Keratinocyte (primary cell): ENCODE data around the gene STX19. TPM values are rescaled to one million over a fixed set of nuclear protein-coding genes. Genes with fewer than 3 reads are reported as not detected.

ENCODE experiments used
- DNase-seq: peaks from one replicate; pipeline ENCODE4 v3.0.0-alpha.2; 2011; ENCODE audit warnings: low read depth, missing footprints, low spot score
- FAIRE-seq: peaks from 2 replicates; lab custom pipeline; 2011; peaks lifted over from hg19 to GRCh38; lab: Jason Lieb, UNC
- H2AFZ ChIP-seq: 2 replicates; pipeline ENCODE4 v1.6.0; 2012; ENCODE audit warnings: low read length, control low read depth, inconsistent platforms; ENCODE audit not compliant: control insufficient read depth
- H3K27ac ChIP-seq: 2 replicates; pipeline ENCODE4 v1.5.1; 2011; ENCODE audit warnings: low read length; ENCODE audit not compliant: control insufficient read depth, insufficient read depth
- H3K27me3 ChIP-seq: 3 replicates; pipeline ENCODE4 v1.6.0; 2011; ENCODE audit warnings: low read length; ENCODE audit not compliant: control insufficient read depth, insufficient read depth; ENCODE audit errors: extremely low read depth
- H3K36me3 ChIP-seq, 2 experiments: 2 replicates in 1 of 2; 3 replicates in 1 of 2; pipeline ENCODE4 v1.5.1; 2011; ENCODE audit warnings: low read length in 2 of 2, mild to moderate bottlenecking in 1 of 2; ENCODE audit not compliant: control insufficient read depth in 2 of 2, insufficient read depth in 2 of 2; ENCODE audit errors: extremely low read depth in 1 of 2
- H3K4me1 ChIP-seq: 3 replicates; pipeline ENCODE4 v1.5.1; 2011; ENCODE audit warnings: low read length; ENCODE audit not compliant: control insufficient read depth, insufficient read depth; ENCODE audit errors: extremely low read depth
- H3K4me2 ChIP-seq: 3 replicates; pipeline ENCODE4 v1.6.0; 2011; ENCODE audit warnings: low read depth, low read length; ENCODE audit not compliant: control insufficient read depth, insufficient read depth; ENCODE audit errors: extremely low read depth
- H3K4me3 ChIP-seq, 3 experiments: fragments of 200-600 bp in 1 of 3; sonication (generic) in 1 of 3; 2 replicates in 2 of 3; 3 replicates in 1 of 3; pipeline ENCODE4 v1.5.1; 2011 to 2016; ENCODE audit warnings: low read length in 3 of 3, mild to moderate bottlenecking in 3 of 3, control low read depth in 2 of 3, inconsistent platforms in 1 of 3, low read depth in 1 of 3, mixed read lengths in 1 of 3, mixed run types in 1 of 3, moderate library complexity in 1 of 3; ENCODE audit not compliant: control insufficient read depth in 2 of 3, insufficient read depth in 2 of 3; ENCODE audit errors: extremely low read depth in 1 of 3
- H3K79me2 ChIP-seq: 2 replicates; pipeline ENCODE4 v1.6.0; 2012; ENCODE audit warnings: low read length; ENCODE audit not compliant: control insufficient read depth, insufficient read depth
- H3K9ac ChIP-seq: 3 replicates; pipeline ENCODE4 v1.6.0; 2011; ENCODE audit warnings: low read length; ENCODE audit not compliant: control insufficient read depth, insufficient read depth; ENCODE audit errors: extremely low read depth
- H3K9me1 ChIP-seq: 3 replicates; pipeline ENCODE4 v1.6.0; 2011; ENCODE audit warnings: low read length; ENCODE audit not compliant: control insufficient read depth, insufficient read depth; ENCODE audit errors: extremely low read depth
- H3K9me3 ChIP-seq: 2 replicates; pipeline ENCODE4 v1.5.1; 2012; ENCODE audit warnings: low read depth, low read length; ENCODE audit not compliant: control insufficient read depth
- H4K20me1 ChIP-seq: 3 replicates; pipeline ENCODE4 v1.6.0; 2011; ENCODE audit warnings: low read length; ENCODE audit not compliant: control insufficient read depth, insufficient read depth; ENCODE audit errors: extremely low read depth
- EZH2 ChIP-seq: IDR thresholded peaks from one replicate; pipeline ENCODE4 v1.6.1; 2012; ENCODE audit warnings: inconsistent platforms, mild to moderate bottlenecking, low read length, moderate library complexity
- dilution Hi-C: fragments of 300-500 bp; cut with MboI; formaldehyde crosslinking; loops from one replicate; pipeline ENCODE4 v1.7.0; 2020; ENCODE audit warnings: low sequenced_read_pairs; ENCODE audit not compliant: extremely low pct_ligation_motif_present
- polyA plus RNA-seq, 5 experiments: library from polyadenylated mRNA; depleted of rRNA in 3 of 5; stranded (reverse) in 3 of 5; stranded (forward) in 1 of 5; unstranded in 1 of 5; fragments of >200 nt; gene quantifications; 1 replicate in 1 of 5; 2 replicates in 3 of 5; 3 replicates in 1 of 5; pipeline versions ENCODE4 v1.2.1 to v1.2.3, GENCODE V29; 2011 to 2012; ENCODE audit warnings: missing spikeins in 2 of 5, low read depth in 1 of 5, low replicate concordance in 1 of 5
- TF ChIP-seq, protein P1 (sequence below), 3 experiments: IDR thresholded peaks in 1 of 3; conservative IDR thresholded peaks in 1 of 3; optimal IDR thresholded peaks in 1 of 3; 2 replicates in 2 of 3; 3 replicates in 1 of 3; pipeline versions ENCODE3 to v1.5.1; 2011; ENCODE audit warnings: low read length in 3 of 3, mild to moderate bottlenecking in 3 of 3, moderate library complexity in 2 of 3, control low read depth in 1 of 3, inconsistent platforms in 1 of 3; ENCODE audit not compliant: insufficient read depth in 2 of 3; ENCODE audit errors: extremely low read depth in 1 of 3

The STX19 gene
- polyA plus RNA-seq, 1 donor (not counting 4 experiments of a cell fraction or from before 2014, with no cell fraction given): 0.30 TPM

DNA sequence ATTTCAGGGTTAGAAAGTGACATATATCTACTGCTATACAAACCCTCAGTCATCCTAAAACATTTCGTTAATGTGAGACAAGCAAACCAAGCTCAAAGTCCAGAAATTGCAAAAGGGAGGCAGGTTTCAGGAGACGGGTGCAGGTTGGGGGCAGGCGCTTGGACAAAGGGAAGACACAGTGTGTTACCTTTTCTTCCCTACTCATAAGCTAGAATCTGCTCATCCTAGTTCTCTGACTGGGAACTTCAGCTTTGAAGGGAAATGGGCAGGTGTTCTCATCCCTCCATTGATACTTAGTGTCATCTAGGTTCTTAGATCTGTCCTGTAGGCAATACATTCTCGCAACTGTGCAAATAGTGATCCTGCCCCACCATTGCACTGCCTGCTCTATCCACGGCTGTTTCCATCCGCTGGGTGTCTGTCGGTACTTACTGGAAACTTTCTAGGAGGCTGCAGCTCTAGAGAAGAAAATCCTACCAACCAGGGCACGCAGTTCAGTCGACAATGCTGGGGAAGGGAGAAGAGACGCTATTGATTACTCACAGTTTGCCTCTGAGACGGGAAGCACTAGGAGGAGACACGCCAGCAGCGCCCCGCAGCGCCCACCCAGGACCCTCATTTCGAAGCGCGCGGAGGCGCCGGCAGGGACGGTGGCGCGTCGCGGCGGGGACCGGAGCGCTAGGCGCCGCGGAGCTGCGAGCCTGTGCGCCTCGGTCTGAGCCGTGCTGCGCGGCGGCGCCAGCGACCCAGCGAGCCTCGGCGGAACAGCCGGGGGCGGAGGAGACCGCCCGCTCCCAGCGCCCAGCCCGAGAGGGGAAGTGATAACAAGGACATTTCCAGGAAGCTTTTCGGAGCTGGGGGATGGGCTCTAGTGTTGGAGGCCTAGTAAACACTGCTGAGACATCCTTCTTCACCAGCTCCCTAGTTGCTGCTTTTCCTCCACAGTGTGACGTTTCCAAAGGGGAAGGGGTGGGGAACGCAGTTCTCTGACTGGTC lies 55.0 kb downstream of the STX19 start, which contains the start of gene PROS1:
PROS1 (minus strand) TSS at position 766 of the 996 bp plus-strand sequence; CDS start at position 619, 147 bp downstream.
- FAIRE-seq: peak; percentile 63
- Histone ChIP-seq H3K79me2 (no peaks in the 10 kb centered on the region), H3K9me3 (no peaks in the 10 kb centered on the region), H3K9me1 (no peaks in the 10 kb centered on the region), H3K9ac (peak within 1 kb of the TSS; percentile 73), H3K27me3 (no peaks in the 10 kb centered on the region), H3K36me3 (no peaks in the 10 kb centered on the region), H3K4me1 (peaks cover 4% of the 10 kb centered on the region), H4K20me1 (no peaks in the 10 kb centered on the region), H3K27ac (peak within 1 kb of the TSS; percentile 40), H2AFZ (peak within 1 kb of the TSS; percentile 100), H3K4me2 (peak within 1 kb of the TSS; percentile 97), H3K4me3 (peak within 1 kb of the TSS; percentile 45 to 86 (median 78))
- no peak for DNase-seq
- dilution Hi-C loops: no loop called here
- TF ChIP-seq EZH2: no peak
- TF ChIP-seq, protein P1, sequence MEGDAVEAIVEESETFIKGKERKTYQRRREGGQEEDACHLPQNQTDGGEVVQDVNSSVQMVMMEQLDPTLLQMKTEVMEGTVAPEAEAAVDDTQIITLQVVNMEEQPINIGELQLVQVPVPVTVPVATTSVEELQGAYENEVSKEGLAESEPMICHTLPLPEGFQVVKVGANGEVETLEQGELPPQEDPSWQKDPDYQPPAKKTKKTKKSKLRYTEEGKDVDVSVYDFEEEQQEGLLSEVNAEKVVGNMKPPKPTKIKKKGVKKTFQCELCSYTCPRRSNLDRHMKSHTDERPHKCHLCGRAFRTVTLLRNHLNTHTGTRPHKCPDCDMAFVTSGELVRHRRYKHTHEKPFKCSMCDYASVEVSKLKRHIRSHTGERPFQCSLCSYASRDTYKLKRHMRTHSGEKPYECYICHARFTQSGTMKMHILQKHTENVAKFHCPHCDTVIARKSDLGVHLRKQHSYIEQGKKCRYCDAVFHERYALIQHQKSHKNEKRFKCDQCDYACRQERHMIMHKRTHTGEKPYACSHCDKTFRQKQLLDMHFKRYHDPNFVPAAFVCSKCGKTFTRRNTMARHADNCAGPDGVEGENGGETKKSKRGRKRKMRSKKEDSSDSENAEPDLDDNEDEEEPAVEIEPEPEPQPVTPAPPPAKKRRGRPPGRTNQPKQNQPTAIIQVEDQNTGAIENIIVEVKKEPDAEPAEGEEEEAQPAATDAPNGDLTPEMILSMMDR (optimal IDR thresholded peaks at IDR 0.05 in 1 of 3, IDR thresholded peaks at IDR 0.05 in 1 of 3, conservative IDR thresholded peaks at IDR 0.05 in 1 of 3; ENCODE audit: extremely low read depth in 1 of 3, insufficient read depth in 2 of 3, low read length in 3 of 3): peak in 1 of 3 experiments; percentile 21

- no peak overlapping the region for H3K9ac ChIP-seq
- no peak overlapping the region for H3K4me2 ChIP-seq
- dilution Hi-C loops: no loop called here
- no peak overlapping the region for H2AFZ ChIP-seq
- no peaks in the 10 kb centered on the region for H3K9me1 ChIP-seq
- H3K36me3 ChIP-seq: no peaks in the 10 kb centered on the region
- no peaks in the 10 kb centered on the region for H3K9me3 ChIP-seq
- FAIRE-seq (no peak), DNase-seq (no peak)
- no peaks in the 10 kb centered on the region for H3K27me3 ChIP-seq
- H4K20me1 ChIP-seq: no peaks in the 10 kb centered on the region
- H3K79me2 ChIP-seq: no peaks in the 10 kb centered on the region
- TF ChIP-seq EZH2: no peak
- TF ChIP-seq, protein P1 (optimal IDR thresholded peaks at IDR 0.05 in 1 of 3, IDR thresholded peaks at IDR 0.05 in 1 of 3, conservative IDR thresholded peaks at IDR 0.05 in 1 of 3; ENCODE audit: extremely low read depth in 1 of 3, insufficient read depth in 2 of 3, low read length in 3 of 3): no peak
- H3K4me3 ChIP-seq: no peak overlapping the region
- peaks cover 4% of the 10 kb centered on the region for H3K4me1 ChIP-seq
- H3K27ac ChIP-seq: no peak overlapping the region
Measured at GRCh38 chr3:93969997-93970396, 58.4 kb downstream of the STX19 start.
